GM12878 (cell line): ENCODE results near the gene MBOAT7. TPM values are rescaled to one million over a fixed set of nuclear protein-coding genes. Genes with fewer than 3 reads are reported as not detected.

Experiments
- ATAC-seq: fragments of 200-7000 bp; cut with Tn5 transposase; 3 replicates; pipeline ENCODE4 v1.9.1; 2020; ENCODE audit warnings: mild to moderate bottlenecking, moderate library complexity
- BruUV-seq: library from RNA; stranded (reverse); fragments of 400-500 nt; replicated peaks from 2 replicates; lab custom pipeline; 2021; lab: Mats Ljungman, UMichigan
- CTCF ChIA-PET: fragments of 300-600 bp; sonication (Branson Sonifier 250); formaldehyde crosslinking; extraction: SDS; loops from one replicate; lab custom pipeline; 2021; ENCODE audit warnings: inconsistent platforms; lab: Yijun Ruan, JAX
- POLR2A ChIA-PET: fragments of 350-600 bp; formaldehyde crosslinking; extraction: SDS; loops from one replicate; lab custom pipeline; 2021; ENCODE audit warnings: inconsistent platforms; lab: Charles Lee
- RAD21 ChIA-PET: fragments of 300-600 bp; sonication (Branson Sonifier 250); formaldehyde crosslinking; loops from one replicate; lab custom pipeline; 2023; ENCODE audit warnings: antibody characterized with exemption; ENCODE audit not compliant: unreplicated experiment; lab: Charles Lee
- SMC1A ChIA-PET: fragments of 300-600 bp; sonication (Branson Sonifier 250); formaldehyde crosslinking; loops from one replicate; lab custom pipeline; 2023; ENCODE audit not compliant: unreplicated experiment, uncharacterized antibody; lab: Charles Lee
- DNase-seq: peaks from one replicate; pipeline ENCODE4 v3.0.0-alpha.2; 2011; ENCODE audit warnings: low read depth, low spot score
- FAIRE-seq: peaks from 3 replicates; lab custom pipeline; 2011; peaks lifted over from hg19 to GRCh38; lab: Jason Lieb, UNC
- H2AFZ ChIP-seq: 2 replicates; pipeline ENCODE4 v1.6.0; 2011; ENCODE audit warnings: low read depth, low read length, control low read depth; ENCODE audit not compliant: control insufficient read depth
- H3K27ac ChIP-seq: 2 replicates; pipeline ENCODE4 v1.5.1; 2011; ENCODE audit warnings: control low read depth; ENCODE audit not compliant: control insufficient read depth, insufficient read depth
- H3K27me3 ChIP-seq, 2 experiments: replicated peaks in 1 of 2; 2 replicates each; pipeline versions ENCODE4 v1.6.0 to v1.6.1; 2011; ENCODE audit warnings: low read length in 1 of 2; ENCODE audit not compliant: control insufficient read depth in 2 of 2, insufficient read depth in 2 of 2
- H3K36me3 ChIP-seq, 2 experiments: 2 replicates each; pipeline ENCODE4 v1.5.1; 2011; ENCODE audit warnings: low read length in 1 of 2; ENCODE audit not compliant: control insufficient read depth in 2 of 2, insufficient read depth in 2 of 2
- H3K4me1 ChIP-seq: 2 replicates; pipeline ENCODE4 v1.6.1; 2011; ENCODE audit warnings: mild to moderate bottlenecking, low read length, moderate library complexity, mixed read lengths; ENCODE audit not compliant: control insufficient read depth, insufficient read depth
- H3K4me2 ChIP-seq: 2 replicates; pipeline ENCODE4 v1.6.0; 2011; ENCODE audit warnings: control low read depth; ENCODE audit not compliant: control insufficient read depth, insufficient read depth
- H3K4me3 ChIP-seq: fragments of 200-600 bp; sonication (generic); 2 replicates; pipeline ENCODE4 v1.5.1; 2016
- H3K79me2 ChIP-seq: 2 replicates; pipeline ENCODE4 v1.6.0; 2011; ENCODE audit warnings: low read length; ENCODE audit not compliant: control insufficient read depth, insufficient read depth
- H3K9ac ChIP-seq: 2 replicates; pipeline ENCODE4 v1.8.0; 2011; ENCODE audit warnings: low read length, control low read depth, mixed read lengths; ENCODE audit not compliant: control insufficient read depth, insufficient read depth
- H3K9me3 ChIP-seq: replicated peaks from 3 replicates; pipeline ENCODE4 v1.5.1; 2011; ENCODE audit warnings: mild to moderate bottlenecking, low read length; ENCODE audit not compliant: control insufficient read depth, insufficient read depth
- H4K20me1 ChIP-seq: 2 replicates; pipeline ENCODE4 v1.6.0; 2011; ENCODE audit not compliant: control insufficient read depth, insufficient read depth
- E2F8 ChIP-seq: fragments of 450-650 bp; IDR thresholded peaks from 2 replicates; pipeline ENCODE4 v1.6.1; 2018; ENCODE audit warnings: mild to moderate bottlenecking, low read depth, moderate library complexity; ENCODE audit not compliant: partially characterized antibody
- KAT2A ChIP-seq: conservative IDR thresholded peaks from 2 replicates; pipeline ENCODE4 v1.6.1; 2011; ENCODE audit warnings: low read depth, low read length; ENCODE audit not compliant: control insufficient read depth
- MLLT1 ChIP-seq: fragments of 450-650 bp; IDR thresholded peaks from 2 replicates; pipeline ENCODE4 v1.6.1; 2016; ENCODE audit warnings: mild to moderate bottlenecking
- NKRF ChIP-seq: fragments of 450-650 bp; conservative IDR thresholded peaks from 2 replicates; pipeline ENCODE4 v1.6.1; 2017; ENCODE audit warnings: mild to moderate bottlenecking, moderate library complexity
- NR2F1 ChIP-seq: fragments of 450-650 bp; conservative IDR thresholded peaks from 2 replicates; pipeline ENCODE4 v1.6.1; 2017; ENCODE audit warnings: mild to moderate bottlenecking
- SIN3A ChIP-seq: IDR thresholded peaks from 2 replicates; pipeline ENCODE4 v1.6.1; 2012; ENCODE audit warnings: low read depth, low read length, improper control_type of control experiment
- SMAD5 ChIP-seq: IDR thresholded peaks from 2 replicates; pipeline ENCODE4 v1.6.1; 2016; ENCODE audit warnings: antibody characterized with exemption, low read depth
- TARDBP ChIP-seq: IDR thresholded peaks from 2 replicates; pipeline ENCODE4 v1.6.1; 2016; ENCODE audit warnings: borderline replicate concordance
- TCF12 ChIP-seq: IDR thresholded peaks from 2 replicates; pipeline ENCODE4 v1.6.1; 2011; ENCODE audit warnings: low read depth, mild to moderate bottlenecking, low read length
- ZNF207 ChIP-seq: fragments of 450-650 bp; IDR thresholded peaks from 2 replicates; pipeline ENCODE4 v1.6.1; 2014; ENCODE audit warnings: antibody characterized with exemption, mild to moderate bottlenecking, borderline replicate concordance
- WGBS: methylation state at CpG from one replicate; pipeline ENCODE4 v1.1.6; 2016; ENCODE audit warnings: low lambda C conversion rate; ENCODE audit not compliant: insufficient replicate concordance, insufficient coverage; ENCODE audit errors: missing lambda C conversion rate; 5-methylcytosine and 5-hydroxymethylcytosine counted together
- in situ Hi-C: fragments of 300-500 bp; cut with MboI; formaldehyde crosslinking; loops from 9 replicates; pipeline ENCODE4 v1.14.3; 2018; ENCODE audit warnings: mixed read lengths
- intact Hi-C: fragments of 100-400 bp; cut with micrococcal nuclease; formaldehyde crosslinking; loops from one replicate; pipeline ENCODE4 v1.14.2; 2022; ENCODE audit not compliant: unreplicated experiment
- polyA plus RNA-seq, 11 experiments: library from polyadenylated mRNA; depleted of rRNA in 4 of 11; unstranded in 6 of 11; stranded (reverse) in 5 of 11; fragments of >200 nt; fragmentation: Nextera tagmentation in 4 of 11; fragmentation: Illumina TruSeq in 1 of 11; extraction: Ambion mirVana in 4 of 11; extraction: Trizol in 1 of 11; gene quantifications; 1 replicate in 1 of 11; 2 replicates in 10 of 11; pipeline versions ENCODE4 v1.2.1 to v1.2.3, GENCODE V29; 2011 to 2016; ENCODE audit warnings: inconsistent platforms in 2 of 11, missing spikeins in 2 of 11, low read depth in 1 of 11
- total RNA-seq, 4 experiments: library from RNA; depleted of rRNA in 3 of 4; stranded (reverse); fragments of >200 nt in 3 of 4; fragmentation: Illumina TruSeq in 1 of 4; extraction: Trizol in 1 of 4; gene quantifications; 2 replicates each; pipeline versions ENCODE4 v1.2.1 to v1.2.3, GENCODE V29; 2013 to 2021

Gene MBOAT7
- total and polyA plus RNA-seq, 10 of the 15 experiments (the other 5 are each of a cell fraction or from before 2014, with no cell fraction given), result 0.69 to 44.5 (median 21.7) TPM

GRCh38 chr19:54160854-54161253, 28.5 kb downstream of the MBOAT7 start (continued):
- no peak for TF ChIP-seq SMAD5

GRCh38 chr19:54160182-54160811, 29.1 kb downstream of the MBOAT7 start:
- Histone ChIP-seq H3K9me3 (no peaks in the 10 kb centered on the region; the same call in 2 of the 3 replicates), H3K27me3 (no peaks in the 10 kb centered on the region), H4K20me1 (no peaks in the 10 kb centered on the region), H3K4me1 (peaks cover 4% of the 10 kb centered on the region; the same call in 1 of the 2 replicates), H3K36me3 (peaks cover 5 to 7% of the 10 kb centered on the region in 2 experiments; a peak in 2 of 4 replicates), H3K27ac (peak overlapping the region; percentile 75), H3K4me2 (peak overlapping the region; percentile 97), H3K4me3 (peak overlapping the region; percentile 95), H3K9ac (peak overlapping the region; percentile 82), H2AFZ (peak overlapping the region; percentile 87), H3K79me2 (peaks cover 8% of the 10 kb centered on the region)
- no peak for TF ChIP-seq TARDBP
- peak; percentile 49; the same call in 1 of the 2 replicates for TF ChIP-seq NR2F1
- TF ChIP-seq SIN3A, result peak; percentile 56; the same call in 1 of the 2 replicates
- TF ChIP-seq KAT2A, result no peak
- 0 out of 2 replicates have a peak, but pooled peaks have one; percentile 17 for TF ChIP-seq SMAD5
- 0 out of 2 replicates have a peak, but pooled peaks have one; percentile 10 for TF ChIP-seq MLLT1
- no peak for TF ChIP-seq ZNF207
- TF ChIP-seq NKRF, result 0 out of 2 replicates have a peak, but pooled peaks have one; percentile 19
- TF ChIP-seq TCF12, result no peak
- TF ChIP-seq E2F8, result peak; percentile 4
- ATAC-seq, result no peak
- CTCF ChIA-PET, result interaction anchor here (1.2 to 2.1 kb wide), 4 partner anchors 8 to 72 kb away, joined by 3 to 15 read pairs (median 6); partner anchors contain the start of gene CNOT3
- peak; percentile 7 for FAIRE-seq
- 7% methylated on average over 28 of the region's 28 CpGs for WGBS
- TSS peak; percentile 90 for BruUV-seq
- POLR2A ChIA-PET, result interaction anchor here (0.7 to 4.0 kb wide), 7 partner anchors 12 to 45 kb away, joined by 4 to 30 read pairs (median 8); partner anchors contain the start of genes CNOT3, MBOAT7, PRPF31 and TFPT
- intact Hi-C loops, result no loop called here
- in situ Hi-C loops, result no loop called here
- DNase-seq, result no peak
- RAD21 ChIA-PET, result interaction anchor here (0.8 to 2.1 kb wide), 3 partner anchors 23 to 29 kb away, joined by 3 to 14 read pairs (median 5); partner anchors contain the start of genes CNOT3 and MBOAT7
- SMC1A ChIA-PET, result interaction anchor here (1.3 to 1.5 kb wide), 2 partner anchors 23 to 230 kb away, joined by 4 to 5 read pairs; no protein-coding TSS in a partner anchor
